GM12891 (cell line): ENCODE data around the gene CYP2W1.

Source experiments
- DNase-seq: peaks from one replicate; pipeline ENCODE4 v3.0.0; 2011; ENCODE audit warnings: low spot score; ENCODE audit not compliant: insufficient read length
- FAIRE-seq: peaks from 2 replicates; lab custom pipeline; 2011; peaks lifted over from hg19 to GRCh38; lab: Jason Lieb, UNC
- PAX5 ChIP-seq: IDR thresholded peaks from 2 replicates; pipeline ENCODE4 v1.6.1; 2011; ENCODE audit warnings: low read length, moderate library complexity, mild to moderate bottlenecking; ENCODE audit not compliant: insufficient read depth, severe bottlenecking
- POLR2A ChIP-seq: IDR thresholded peaks from 2 replicates; pipeline ENCODE4 v1.6.1; 2011; ENCODE audit warnings: low read depth, low read length, control low read depth
- POLR2AphosphoS5 ChIP-seq: IDR thresholded peaks from 2 replicates; pipeline ENCODE4 v1.6.1; 2011; ENCODE audit warnings: low read depth, low read length, control low read depth
- POU2F2 ChIP-seq: IDR thresholded peaks from 2 replicates; pipeline ENCODE4 v1.6.1; 2011; ENCODE audit warnings: low read depth, mild to moderate bottlenecking, control low read depth, low read length, moderate library complexity
- SPI1 ChIP-seq: IDR thresholded peaks from 2 replicates; pipeline ENCODE4 v1.6.1; 2011; ENCODE audit warnings: low read depth, low read length, control low read depth
- TAF1 ChIP-seq: IDR thresholded peaks from 2 replicates; pipeline ENCODE4 v1.6.1; 2011; ENCODE audit warnings: low read depth, low read length, control low read depth

Gene CYP2W1

DNA sequence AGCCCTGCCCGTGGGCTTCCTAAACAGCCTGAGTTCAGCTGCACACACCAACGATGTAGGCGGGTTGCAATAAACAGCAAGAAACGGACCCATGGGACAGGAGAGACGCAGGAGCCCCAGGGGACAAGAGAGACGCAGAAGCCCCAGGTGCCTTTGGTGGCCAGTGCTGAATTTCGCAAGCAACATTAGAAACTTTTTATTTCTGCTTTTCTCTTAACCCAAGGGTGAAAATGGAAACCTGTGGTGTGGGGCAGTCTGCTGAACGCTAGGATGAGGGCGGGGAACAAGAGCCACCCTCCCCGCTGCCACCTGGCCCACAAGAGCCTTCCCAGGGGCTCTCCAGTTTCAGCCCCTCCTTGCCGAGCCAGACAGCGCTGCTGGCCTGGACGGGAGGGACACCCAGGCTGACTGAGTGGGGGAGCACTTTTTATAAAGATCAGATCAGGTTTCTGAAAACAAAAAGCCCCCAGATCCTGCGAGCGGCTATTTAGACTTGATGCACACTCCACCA lies 41.4 kb downstream of the CYP2W1 start:
- DNase-seq, result peak; percentile 81
- peak; percentile 84 for FAIRE-seq
- TF ChIP-seq PAX5 (no peak), POU2F2 (peak; percentile 68; the same call in 1 of the 2 replicates), POLR2AphosphoS5 (peak; percentile 57; the same call in 1 of the 2 replicates), TAF1 (0 out of 2 replicates have a peak, but pooled peaks have one; percentile 13)

GRCh38 chr7:1024876-1025742 lies 42.1 kb downstream of the CYP2W1 start:
- TF ChIP-seq PAX5 (no peak), TAF1 (no peak), POLR2A (peak; percentile 61), POU2F2 (no peak)
- DNase-seq (no peak), FAIRE-seq (peak; percentile 66)

DNA sequence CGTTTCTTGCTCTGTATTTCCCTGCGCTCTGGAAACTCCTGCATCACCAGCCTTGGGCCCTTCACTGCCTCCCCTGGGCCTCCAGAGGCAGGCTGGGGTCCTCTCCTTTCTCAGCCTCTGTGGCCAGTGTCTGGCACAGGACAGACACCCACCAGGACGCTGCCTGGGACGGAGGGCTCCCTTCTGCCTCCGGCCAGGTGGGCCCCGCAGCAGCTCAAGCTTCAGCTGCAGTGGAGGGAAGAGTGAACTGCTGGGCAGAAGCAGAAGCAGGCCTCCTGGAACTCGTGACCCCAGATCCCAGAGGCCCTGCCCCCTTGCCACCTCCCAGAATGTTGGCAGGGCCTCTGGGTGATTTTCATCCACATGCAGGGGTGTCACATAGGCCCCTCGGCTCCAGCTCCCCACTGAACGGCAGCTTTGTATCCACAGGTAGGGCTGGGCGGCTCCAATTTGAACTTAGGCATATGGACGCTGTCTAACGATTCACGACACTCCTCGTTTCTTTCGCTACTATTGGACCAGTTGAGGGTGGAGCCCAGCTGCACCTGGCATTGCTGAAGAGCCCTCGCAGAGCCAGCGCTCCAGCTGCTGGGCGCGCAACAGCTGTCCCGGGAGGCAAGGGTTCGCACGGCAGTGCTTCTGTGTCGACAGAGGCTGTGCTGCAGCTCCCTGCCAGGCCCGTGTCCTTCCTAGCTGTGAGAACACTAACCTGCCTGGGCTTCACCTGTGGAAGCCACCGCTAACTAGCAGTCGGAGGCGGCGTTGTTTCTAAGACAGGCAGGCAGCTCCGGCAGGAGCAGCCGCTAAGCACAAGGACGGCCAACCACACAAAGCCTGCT lies 43.0 kb downstream of the CYP2W1 start:
- TF ChIP-seq POLR2AphosphoS5 (0 out of 2 replicates have a peak, but pooled peaks have one; percentile 28), POLR2A (no peak), SPI1 (no peak), POU2F2 (no peak), TAF1 (no peak), PAX5 (no peak)
- no peak for DNase-seq
- peak; percentile 91 for FAIRE-seq

DNA sequence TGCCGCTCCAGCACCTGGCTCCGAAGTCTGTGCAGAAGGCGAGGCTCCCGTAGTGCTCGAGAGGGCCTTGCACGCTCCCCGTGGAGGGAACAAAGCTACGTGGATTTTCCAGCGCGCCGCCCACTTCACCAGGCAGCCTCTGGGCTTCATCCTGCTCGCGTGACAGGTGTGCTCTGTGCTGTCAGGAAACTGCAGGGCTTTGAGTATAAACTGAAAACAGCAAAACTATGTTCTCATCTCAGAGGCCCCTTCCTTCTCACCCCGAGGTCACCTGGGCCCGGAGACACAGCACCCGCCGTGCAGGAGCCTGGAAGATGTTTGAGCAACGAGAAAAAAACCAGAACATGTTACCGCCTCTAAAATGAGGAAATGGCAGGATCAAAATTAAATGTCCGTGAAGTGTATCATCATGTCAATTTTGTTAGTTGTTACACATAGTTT lies 43.8 kb downstream of the CYP2W1 start:
- FAIRE-seq (no peak), DNase-seq (no peak)
- TF ChIP-seq POU2F2 (no peak), SPI1 (peak; percentile 57; the same call in 1 of the 2 replicates)

DNA sequence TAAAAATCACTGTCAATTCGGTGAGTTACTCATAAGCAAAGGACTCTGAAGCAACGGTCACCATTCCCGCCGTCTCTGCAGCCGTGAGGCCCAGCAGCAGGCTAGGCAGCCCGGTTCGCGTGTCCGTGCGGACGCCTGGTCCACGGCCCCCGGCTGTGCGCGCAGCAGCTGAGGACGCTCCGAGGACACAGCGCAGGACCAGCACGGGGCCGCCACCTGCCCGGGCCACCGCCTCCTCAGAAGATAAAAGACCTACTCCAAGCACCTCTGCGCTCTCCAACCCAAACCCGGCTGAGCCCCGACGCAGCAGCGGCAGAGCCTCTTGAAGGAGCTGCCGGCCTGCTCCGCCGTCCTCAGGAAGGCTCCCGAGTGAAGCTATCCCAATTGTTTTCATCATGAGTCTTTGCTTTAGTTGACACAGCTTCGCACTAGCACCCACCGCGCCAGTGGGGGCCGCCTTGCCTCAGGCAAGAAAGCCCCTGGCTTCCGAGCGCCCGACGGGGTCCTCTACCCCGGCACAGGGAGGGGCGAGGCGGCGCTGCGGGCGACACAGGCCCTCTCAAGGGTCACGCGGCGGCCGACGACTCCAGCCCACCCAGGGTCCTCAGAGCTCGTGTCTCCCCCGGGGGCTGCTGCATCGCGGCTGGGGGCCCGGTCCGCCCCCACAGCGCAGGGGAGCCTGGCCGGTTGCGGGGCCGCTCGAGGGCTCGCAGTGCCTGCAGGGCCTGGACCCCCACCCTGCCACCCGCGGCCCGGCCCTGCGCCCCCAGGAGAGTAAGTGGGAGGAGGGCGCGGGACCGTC lies 44.5 kb downstream of the CYP2W1 start:
- no peak for TF ChIP-seq POU2F2
- no peak for TF ChIP-seq PAX5
- no peak for TF ChIP-seq TAF1
- TF ChIP-seq POLR2AphosphoS5, result no peak
- no peak for TF ChIP-seq SPI1
- no peak; the same call in 1 of the 2 replicates for TF ChIP-seq POLR2A
- DNase-seq, result no peak
- no peak for FAIRE-seq

DNA sequence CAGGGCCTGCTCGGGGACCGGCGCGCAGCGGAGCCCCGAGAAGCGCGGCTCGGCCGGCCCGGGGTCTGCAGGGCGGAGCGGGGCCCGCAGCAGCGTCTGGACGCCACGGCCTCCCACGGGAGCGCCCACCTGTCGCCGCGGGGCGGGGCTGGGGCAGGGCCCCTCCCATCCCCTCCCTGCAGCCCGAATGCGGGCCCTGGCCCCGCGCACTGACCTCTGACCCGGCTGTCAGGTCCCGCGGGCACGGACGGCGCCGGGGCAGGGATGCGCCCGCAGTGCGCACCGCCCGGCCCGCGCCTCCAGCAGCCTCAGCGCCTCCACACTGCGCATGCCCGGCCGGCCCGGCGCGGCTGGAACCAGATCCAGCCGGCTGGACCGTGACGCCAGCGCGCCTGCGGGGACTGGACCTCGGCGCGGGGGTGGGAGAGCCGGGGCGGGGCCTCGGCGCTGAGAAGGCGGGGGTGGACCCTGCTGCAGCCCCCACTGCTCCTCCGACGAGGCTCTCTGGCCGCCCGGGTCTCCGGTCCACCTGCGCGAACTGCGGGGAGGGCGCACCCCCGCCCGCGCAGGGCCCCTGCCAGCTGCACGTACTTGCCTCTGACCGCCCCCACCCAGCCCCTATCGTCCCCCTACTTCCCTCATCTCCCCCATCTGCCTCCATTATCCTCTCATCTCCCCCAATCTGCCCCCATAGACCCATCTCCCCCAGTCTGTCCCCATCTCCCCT lies 45.2 kb downstream of the CYP2W1 start:
- DNase-seq (peak; percentile 95), FAIRE-seq (no peak)
- TF ChIP-seq SPI1 (no peak), TAF1 (peak; percentile 55; the same call in 1 of the 2 replicates), POLR2A (no peak; the same call in 1 of the 2 replicates), POU2F2 (no peak), PAX5 (peak; percentile 80), POLR2AphosphoS5 (peak; percentile 32; the same call in 1 of the 2 replicates)

- TF ChIP-seq SPI1, result no peak
- TF ChIP-seq POLR2A, result peak; percentile 49; the same call in 1 of the 2 replicates
- peak; percentile 99 for FAIRE-seq
Measured at GRCh38 chr7:1028775-1029636, 46.0 kb downstream of the CYP2W1 start.

GRCh38 chr7:1029637-1030443 lies 46.9 kb downstream of the CYP2W1 start:
- no peak for TF ChIP-seq POU2F2
- TF ChIP-seq TAF1, result no peak
- no peak for TF ChIP-seq SPI1
- no peak for TF ChIP-seq POLR2AphosphoS5
- no peak for TF ChIP-seq PAX5
- TF ChIP-seq POLR2A, result no peak
- peak; percentile 70 for FAIRE-seq
- no peak for DNase-seq

More at GRCh38 chr7:1028775-1029636, 46.0 kb downstream of the CYP2W1 start:
- peak; percentile 87 for DNase-seq
